HG03558 (cell line): ENCODE measurements around the gene MAP3K12.
"Not testable (repeated sequence)": the region's sequence is repeated elsewhere in the genome, so short reads cannot be mapped to it uniquely, and the experiment has no call there.

Experiments
- ATAC-seq: cut with Tn5 transposase; IDR thresholded peaks from one replicate; pipeline ENCODE4 v1.9.1; 2021; ENCODE audit warnings: moderate number of reproducible peaks; ENCODE audit not compliant: unreplicated experiment; ENCODE audit errors: extremely low read depth

MAP3K12 gene, protein sequence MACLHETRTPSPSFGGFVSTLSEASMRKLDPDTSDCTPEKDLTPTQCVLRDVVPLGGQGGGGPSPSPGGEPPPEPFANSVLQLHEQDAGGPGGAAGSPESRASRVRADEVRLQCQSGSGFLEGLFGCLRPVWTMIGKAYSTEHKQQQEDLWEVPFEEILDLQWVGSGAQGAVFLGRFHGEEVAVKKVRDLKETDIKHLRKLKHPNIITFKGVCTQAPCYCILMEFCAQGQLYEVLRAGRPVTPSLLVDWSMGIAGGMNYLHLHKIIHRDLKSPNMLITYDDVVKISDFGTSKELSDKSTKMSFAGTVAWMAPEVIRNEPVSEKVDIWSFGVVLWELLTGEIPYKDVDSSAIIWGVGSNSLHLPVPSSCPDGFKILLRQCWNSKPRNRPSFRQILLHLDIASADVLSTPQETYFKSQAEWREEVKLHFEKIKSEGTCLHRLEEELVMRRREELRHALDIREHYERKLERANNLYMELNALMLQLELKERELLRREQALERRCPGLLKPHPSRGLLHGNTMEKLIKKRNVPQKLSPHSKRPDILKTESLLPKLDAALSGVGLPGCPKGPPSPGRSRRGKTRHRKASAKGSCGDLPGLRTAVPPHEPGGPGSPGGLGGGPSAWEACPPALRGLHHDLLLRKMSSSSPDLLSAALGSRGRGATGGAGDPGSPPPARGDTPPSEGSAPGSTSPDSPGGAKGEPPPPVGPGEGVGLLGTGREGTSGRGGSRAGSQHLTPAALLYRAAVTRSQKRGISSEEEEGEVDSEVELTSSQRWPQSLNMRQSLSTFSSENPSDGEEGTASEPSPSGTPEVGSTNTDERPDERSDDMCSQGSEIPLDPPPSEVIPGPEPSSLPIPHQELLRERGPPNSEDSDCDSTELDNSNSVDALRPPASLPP

GRCh38 chr12:53499266-53500141 lies at the start of gene MAP3K12:
Gene MAP3K12 (minus strand): TSS chr12:53499458. CDS start chr12:53487391, 12,067 bp downstream.
- ATAC-seq: no peak

GRCh38 chr12:53548354-53548753 lies 49.1 kb upstream of the MAP3K12 start:
- ATAC-seq: not testable (repeated sequence)

DNA sequence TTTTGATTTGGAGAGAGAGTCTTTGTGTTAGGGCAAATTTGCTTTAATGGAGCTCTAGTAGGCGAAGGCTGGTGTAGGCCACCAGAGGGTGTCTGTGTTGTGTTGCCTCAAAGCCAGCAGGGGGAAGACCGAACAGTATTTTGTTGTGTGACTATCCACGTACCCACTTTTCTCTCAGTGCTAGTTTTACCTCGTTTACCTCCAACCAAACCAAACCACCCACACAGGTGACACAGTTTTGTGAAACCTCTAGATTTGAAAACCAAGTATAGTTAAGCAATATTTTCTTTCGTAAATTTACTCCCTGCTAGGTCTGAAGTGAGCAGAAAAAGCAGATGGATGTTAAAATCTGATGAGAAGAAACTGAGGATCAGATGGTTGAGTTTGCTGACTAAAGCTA lies 44.3 kb upstream of the MAP3K12 start:
- peak; percentile 56 for ATAC-seq

DNA sequence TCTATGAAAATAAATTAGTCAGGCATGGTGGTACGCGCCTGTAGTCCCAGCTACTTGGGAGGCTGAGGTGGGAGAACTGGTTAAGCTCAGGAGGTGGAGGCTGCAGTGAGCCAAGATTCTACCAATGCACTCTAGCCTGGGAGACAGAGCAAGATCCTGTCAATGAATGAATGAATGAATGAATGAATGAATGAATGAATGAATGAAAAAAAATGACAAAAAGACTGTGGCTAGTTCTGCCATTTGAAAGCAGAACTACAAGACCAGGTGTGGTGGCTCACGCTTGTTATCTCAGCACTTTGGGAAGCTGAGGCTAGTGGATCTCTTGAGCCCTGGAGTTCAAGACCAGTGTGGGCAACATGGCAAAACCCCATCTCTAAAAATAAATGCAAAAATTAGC lies 40.3 kb upstream of the MAP3K12 start:
- no peak for ATAC-seq

DNA sequence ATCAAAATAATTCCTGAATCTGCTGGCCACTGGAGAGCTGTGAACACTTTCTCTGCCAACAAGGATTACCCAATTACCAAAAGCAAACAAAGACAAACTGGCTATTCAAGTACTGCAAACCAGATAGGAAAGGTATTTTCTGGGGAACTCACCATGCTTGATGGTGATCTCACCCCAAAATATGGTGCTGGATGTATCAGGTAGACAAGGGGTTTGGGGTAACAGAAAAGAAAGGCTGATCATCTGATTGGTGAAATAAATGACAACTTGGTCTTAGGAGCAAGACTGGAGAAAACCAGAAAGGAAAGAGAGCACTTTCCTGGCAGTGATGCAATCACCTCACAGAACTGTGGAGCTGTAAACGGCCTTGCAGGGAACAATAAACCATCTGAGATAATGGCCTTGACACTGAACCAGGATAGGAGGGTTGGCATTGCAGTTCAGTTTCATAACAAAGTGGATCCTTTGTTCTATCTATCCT lies 39.0 kb upstream of the MAP3K12 start:
- ATAC-seq: no peak

GRCh38 chr12:53536962-53537361 lies 37.7 kb upstream of the MAP3K12 start:
- no peak for ATAC-seq

- ATAC-seq: no peak
Measured at GRCh38 chr12:53533471-53533870, 34.2 kb upstream of the MAP3K12 start.

DNA sequence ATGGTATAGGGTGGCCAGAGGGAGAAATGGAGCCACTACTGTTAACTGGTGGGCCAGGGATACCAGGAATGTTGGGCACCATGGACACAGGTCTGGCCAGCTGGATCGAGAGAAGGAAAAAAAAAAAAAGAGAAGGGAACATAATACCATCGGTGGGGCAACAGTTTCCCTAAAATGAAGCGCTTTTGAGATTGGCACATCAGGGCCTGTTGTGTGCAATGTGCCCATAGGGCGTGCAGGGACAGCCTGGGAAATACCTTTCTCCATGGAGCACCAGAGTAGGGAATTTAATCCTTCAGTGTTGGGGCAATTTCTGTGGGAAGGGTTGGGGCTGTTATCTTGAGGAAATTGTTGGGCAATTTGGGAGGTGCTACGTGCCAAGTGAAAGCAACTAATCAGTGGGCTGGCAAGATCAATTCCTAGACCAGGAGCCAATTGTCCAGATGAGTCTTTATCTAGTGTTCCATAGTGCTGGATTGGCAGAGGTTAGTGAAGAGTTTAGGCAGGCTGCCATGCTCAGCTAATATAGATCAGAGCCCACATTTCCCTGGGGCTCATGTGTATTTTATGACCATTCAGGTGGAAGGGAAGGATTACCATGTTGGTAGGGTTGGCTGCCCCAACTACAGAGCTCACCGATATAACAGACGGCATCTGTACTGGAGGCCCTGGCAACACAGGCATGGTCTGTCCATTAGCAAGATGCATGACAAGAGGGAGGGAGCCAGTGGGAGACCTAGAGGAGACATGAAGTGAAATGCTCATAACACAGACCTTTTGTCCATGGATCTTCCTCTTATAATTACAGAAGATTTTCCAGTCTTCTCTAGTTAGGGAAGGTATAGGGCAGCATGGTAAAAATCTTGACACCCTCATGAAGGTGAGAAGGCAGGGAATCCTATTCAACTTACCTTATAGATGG lies 33.5 kb upstream of the MAP3K12 start:
- no peak for ATAC-seq

- ATAC-seq: no peak
Measured at GRCh38 chr12:53532021-53532420, 32.8 kb upstream of the MAP3K12 start.

GRCh38 chr12:53530920-53531319 lies 31.7 kb upstream of the MAP3K12 start:
- no peak for ATAC-seq

GRCh38 chr12:53530061-53530460 lies 30.8 kb upstream of the MAP3K12 start:
- ATAC-seq: no peak

GRCh38 chr12:53524476-53524875 lies 25.2 kb upstream of the MAP3K12 start:
- no peak for ATAC-seq

- ATAC-seq: no peak
Measured at GRCh38 chr12:53523131-53523530, 23.9 kb upstream of the MAP3K12 start.

DNA sequence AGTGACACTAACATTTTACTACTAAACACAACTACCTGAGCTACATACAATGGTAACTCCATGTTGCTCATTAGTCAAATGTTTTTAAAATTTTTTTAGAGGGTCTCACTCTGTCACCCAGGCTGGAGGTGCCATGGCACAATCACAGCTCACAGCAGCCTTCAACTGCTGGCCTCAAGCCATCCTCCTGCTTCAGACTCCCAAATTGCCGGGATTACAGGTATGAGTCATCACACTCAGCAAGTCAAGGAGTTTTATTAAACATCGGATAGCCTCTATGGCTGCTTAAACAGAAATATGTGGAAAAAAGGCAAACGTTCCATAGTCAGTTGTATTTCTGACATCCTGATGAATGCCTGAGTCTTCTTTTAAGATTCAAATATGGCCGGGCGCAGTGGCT lies 19.1 kb upstream of the MAP3K12 start:
- no peak for ATAC-seq

- ATAC-seq: no peak
Measured at GRCh38 chr12:53516758-53517455, 17.6 kb upstream of the MAP3K12 start.

GRCh38 chr12:53515291-53515680 lies 16.0 kb upstream of the MAP3K12 start:
- ATAC-seq: no peak

DNA sequence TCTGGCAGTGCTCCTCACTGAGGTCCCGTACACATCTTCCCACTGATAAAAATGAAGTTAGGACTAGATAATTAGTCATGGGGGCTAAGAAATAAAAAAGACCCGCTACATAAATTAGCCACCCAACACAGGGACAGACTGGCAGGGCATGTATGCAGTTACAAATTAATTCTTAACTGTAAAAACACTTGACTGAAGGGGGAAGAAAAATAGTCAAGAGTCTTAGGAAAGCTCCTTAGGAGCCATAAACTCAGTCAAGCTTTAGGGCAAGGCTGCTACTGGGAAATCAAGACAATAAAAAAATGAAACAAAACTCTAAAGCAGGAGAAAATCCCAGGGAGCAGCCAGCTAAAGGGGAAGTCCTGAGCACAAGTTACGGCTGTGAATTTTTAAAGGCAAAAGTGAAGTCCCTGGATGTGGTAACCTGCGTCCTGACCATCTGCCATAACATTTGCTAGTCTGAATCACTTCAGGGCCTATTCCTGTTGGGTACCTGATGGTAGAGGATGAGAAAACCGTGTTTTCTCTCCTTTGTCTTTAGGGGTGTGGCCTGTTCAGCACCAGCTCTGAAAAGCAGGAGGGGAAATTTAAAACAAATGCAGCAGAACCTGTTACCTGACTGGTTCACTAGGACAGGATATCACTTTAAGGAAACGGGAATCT lies 15.5 kb upstream of the MAP3K12 start:
- no peak for ATAC-seq
